OCI-LY1 (cell line): ENCODE results near the gene ITK.
A peak's percentile ranks its signal among the peaks of the same experiment; 100 is the strongest.

ENCODE experiments used
- H2AFZ ChIP-seq: fragments of 200-600 bp; sonication (generic), shearing (Covaris generic); 2 replicates; pipeline ENCODE4 v1.6.0; 2014; ENCODE audit warnings: antibody characterized with exemption, mild to moderate bottlenecking, low read length
- H3F3A ChIP-seq: fragments of 200-600 bp; sonication (generic), shearing (Covaris generic); 2 replicates; pipeline ENCODE4 v1.6.0; 2014; ENCODE audit warnings: mild to moderate bottlenecking, antibody characterized with exemption, low read length, moderate library complexity; ENCODE audit not compliant: insufficient read depth
- H3K27ac ChIP-seq: fragments of 200-600 bp; sonication (generic); 2 replicates; pipeline ENCODE4 v1.5.1; 2014; ENCODE audit warnings: low read length, mixed run types, mild to moderate bottlenecking, low read depth; ENCODE audit not compliant: poor library complexity, severe bottlenecking
- H3K27me3 ChIP-seq: fragments of 200-600 bp; sonication (generic); 2 replicates; pipeline ENCODE4 v1.6.0; 2014; ENCODE audit warnings: antibody characterized with exemption, mild to moderate bottlenecking, low read length, moderate library complexity; ENCODE audit not compliant: insufficient read depth
- H3K36me3 ChIP-seq: fragments of 200-600 bp; sonication (generic); 2 replicates; pipeline ENCODE4 v1.6.1; 2014; ENCODE audit warnings: mild to moderate bottlenecking, antibody characterized with exemption, low read length, moderate library complexity, mixed read lengths; ENCODE audit not compliant: insufficient read depth
- H3K4me1 ChIP-seq: fragments of 200-600 bp; sonication (generic); 2 replicates; pipeline ENCODE4 v1.5.1; 2014; ENCODE audit warnings: mild to moderate bottlenecking, low read length, moderate library complexity; ENCODE audit not compliant: insufficient read depth, severe bottlenecking
- H3K4me2 ChIP-seq: fragments of 200-600 bp; sonication (generic), shearing (Covaris generic); 2 replicates; pipeline ENCODE4 v1.6.1; 2014; ENCODE audit warnings: low read length
- H3K4me3 ChIP-seq: fragments of 200-600 bp; sonication (generic); 2 replicates; pipeline ENCODE4 v1.5.1; 2014; ENCODE audit warnings: low read length, low read depth, mild to moderate bottlenecking, mixed read lengths; ENCODE audit not compliant: poor library complexity, severe bottlenecking
- H3K79me2 ChIP-seq: fragments of 200-600 bp; shearing (Covaris generic); 2 replicates; pipeline ENCODE4 v1.6.1; 2016; ENCODE audit warnings: mixed run types, low read length, mixed read lengths; ENCODE audit not compliant: insufficient read depth
- H3K9ac ChIP-seq: fragments of 200-600 bp; sonication (generic), shearing (Covaris generic); 2 replicates; pipeline ENCODE4 v1.6.1; 2014; ENCODE audit warnings: mild to moderate bottlenecking, low read length, mixed read lengths
- H3K9me2 ChIP-seq: fragments of 200-600 bp; sonication (generic), shearing (Covaris generic); 2 replicates; pipeline ENCODE4 v1.6.1; 2014; ENCODE audit warnings: low read depth, mild to moderate bottlenecking, low read length, mixed read lengths
- H3K9me3 ChIP-seq: fragments of 200-600 bp; shearing (Covaris generic); 2 replicates; pipeline ENCODE4 v1.6.1; 2014; ENCODE audit warnings: low read length, mixed read lengths
- H4K20me1 ChIP-seq: fragments of 200-600 bp; sonication (generic), shearing (Covaris generic); 2 replicates; pipeline ENCODE4 v1.6.0; 2016; ENCODE audit warnings: mild to moderate bottlenecking, low read length; ENCODE audit not compliant: insufficient read depth
- CTCF ChIP-seq: fragments of 200-600 bp; sonication (generic), shearing (Covaris generic); IDR thresholded peaks from 2 replicates; pipeline ENCODE4 v1.5.1; 2017; ENCODE audit warnings: mild to moderate bottlenecking, antibody characterized with exemption, low read length, moderate library complexity, mixed read lengths
- EZH2 ChIP-seq: fragments of 200-600 bp; sonication (generic), shearing (Covaris generic); IDR thresholded peaks from 2 replicates; pipeline ENCODE4 v1.8.0; 2017; ENCODE audit warnings: borderline replicate concordance, mixed run types, mild to moderate bottlenecking, antibody characterized with exemption, low read length, moderate library complexity, mixed read lengths

ITK gene

GRCh38 chr5:157186309-157187045 is 5.8 kb downstream of the ITK start:
- Histone ChIP-seq H3K9me3 (no peaks in the 10 kb centered on the region), H3K4me1 (peaks cover 57% of the 10 kb centered on the region), H2AFZ (no peak overlapping the region), H3K36me3 (peaks cover 22% of the 10 kb centered on the region; the same call in 1 of the 2 replicates), H3K27ac (no peak overlapping the region), H3K79me2 (peaks cover 61% of the 10 kb centered on the region), H3F3A (no peaks in the 10 kb centered on the region), H3K4me3 (no peak overlapping the region), H3K4me2 (no peak overlapping the region; the same call in 1 of the 2 replicates), H4K20me1 (no peaks in the 10 kb centered on the region), H3K9me2 (no peaks in the 10 kb centered on the region), H3K9ac (no peak overlapping the region), H3K27me3 (no peaks in the 10 kb centered on the region)
- TF ChIP-seq CTCF (no peak), EZH2 (no peak)

DNA sequence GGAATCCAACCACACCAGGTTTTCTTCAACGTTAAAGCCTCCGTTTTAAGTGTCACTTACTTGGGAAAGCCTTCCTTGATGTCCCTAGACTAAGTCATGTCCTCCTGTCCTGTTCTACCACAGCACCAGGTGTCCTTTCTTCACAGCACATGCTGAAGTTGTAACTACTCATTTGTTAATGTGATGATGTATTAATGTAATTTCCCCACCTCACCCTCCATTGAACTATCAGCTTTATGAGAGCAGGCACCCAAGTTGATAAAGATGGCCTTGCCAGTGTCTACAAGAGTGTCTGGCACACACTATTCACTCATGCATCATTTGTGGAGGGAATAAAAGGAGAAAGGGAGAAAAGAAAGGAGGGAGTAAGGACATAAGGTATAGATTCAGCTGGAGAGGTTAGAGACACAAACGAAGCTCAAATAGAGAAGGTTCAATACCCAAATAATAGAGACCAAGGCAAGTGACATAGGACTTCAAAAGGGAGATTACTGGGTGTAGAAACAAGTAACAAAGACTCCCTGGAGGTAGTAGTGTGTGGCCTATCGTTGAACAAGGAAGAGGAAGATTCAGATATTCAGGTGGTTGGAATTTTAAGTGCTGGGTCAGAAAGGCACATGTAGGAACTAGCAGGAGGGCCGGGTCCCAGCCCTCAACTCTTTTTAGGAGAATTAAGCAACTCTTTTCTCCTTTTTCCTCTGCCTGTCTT is 6.6 kb downstream of the ITK start:
- Histone ChIP-seq H3K4me1 (peaks cover 57% of the 10 kb centered on the region), H3K27ac (peak overlapping the region; percentile 25), H3K9me2 (no peaks in the 10 kb centered on the region), H3F3A (no peaks in the 10 kb centered on the region), H3K4me2 (no peak overlapping the region; the same call in 1 of the 2 replicates), H3K27me3 (no peaks in the 10 kb centered on the region), H3K9ac (no peak overlapping the region), H3K4me3 (no peak overlapping the region), H3K36me3 (peaks cover 22% of the 10 kb centered on the region; the same call in 1 of the 2 replicates), H3K9me3 (no peaks in the 10 kb centered on the region), H2AFZ (no peak overlapping the region), H4K20me1 (no peaks in the 10 kb centered on the region), H3K79me2 (peaks cover 60% of the 10 kb centered on the region)
- TF ChIP-seq CTCF (no peak), EZH2 (no peak)

DNA sequence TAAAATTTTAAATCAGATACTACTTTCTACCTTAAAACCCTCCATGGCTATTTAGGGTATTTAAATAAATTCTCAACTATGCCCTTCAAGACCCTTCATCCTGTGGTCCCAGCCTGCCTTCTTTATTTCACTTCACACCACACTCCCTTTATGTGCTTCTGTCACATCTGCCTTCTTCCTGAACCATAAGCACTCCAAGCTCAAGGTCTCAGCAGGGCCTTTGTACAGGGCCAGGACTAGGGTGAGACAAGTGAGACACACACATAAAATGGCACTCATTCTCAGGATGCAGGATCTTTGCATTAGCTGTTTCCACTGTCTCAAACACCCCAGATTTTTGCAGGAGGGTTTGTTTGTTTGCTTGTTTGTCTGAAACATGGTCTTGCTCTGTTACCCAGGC is 7.6 kb downstream of the ITK start:
- no peaks in the 10 kb centered on the region for H3K27me3 ChIP-seq
- peaks cover 55% of the 10 kb centered on the region for H3K4me1 ChIP-seq
- peaks cover 51% of the 10 kb centered on the region for H3K79me2 ChIP-seq
- H3K9me2 ChIP-seq = no peaks in the 10 kb centered on the region
- H2AFZ ChIP-seq = no peak overlapping the region
- H3K9me3 ChIP-seq = no peaks in the 10 kb centered on the region
- H3K36me3 ChIP-seq = peaks cover 22% of the 10 kb centered on the region; the same call in 1 of the 2 replicates
- H3K4me3 ChIP-seq = no peak overlapping the region
- no peak overlapping the region for H3K9ac ChIP-seq
- H4K20me1 ChIP-seq = no peaks in the 10 kb centered on the region
- peak overlapping the region; percentile 9; the same call in 1 of the 2 replicates for H3K4me2 ChIP-seq
- TF ChIP-seq EZH2 = no peak
- TF ChIP-seq CTCF = no peak
- peak overlapping the region; percentile 12 for H3K27ac ChIP-seq
- no peaks in the 10 kb centered on the region for H3F3A ChIP-seq
